ENCODE results near the gene SLC9A9.

Gene SLC9A9

DNA sequence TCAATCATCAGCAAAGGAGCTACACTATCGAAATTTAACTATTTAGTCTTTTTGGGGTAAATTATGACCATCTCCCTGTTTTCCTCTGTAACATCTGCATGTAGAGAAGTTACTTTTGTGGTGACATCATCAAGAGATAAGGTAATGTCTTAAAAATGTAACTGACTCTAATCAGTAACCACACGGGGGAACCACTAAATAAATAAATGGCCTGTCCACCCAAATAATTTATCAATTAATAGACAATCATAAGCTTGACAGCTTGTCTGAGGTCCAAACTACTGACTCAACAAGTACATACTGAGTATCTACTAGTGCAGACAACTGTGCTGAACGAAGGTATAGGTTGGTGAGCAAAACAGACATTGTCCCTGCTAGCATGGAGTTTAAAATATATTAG lies 219.3 kb downstream of the SLC9A9 start:
- TF ChIP-seq POLR2A (IDR thresholded peaks at IDR 0.05; ENCODE audit: extremely low read depth, insufficient read length) (no peak), MYC (IDR thresholded peaks at IDR 0.05; ENCODE audit: low read depth, low read length) (no peak)
- DNase-seq (ENCODE audit: low read depth) = no peak
- H3K4me3 ChIP-seq (ENCODE audit: low read depth, low read length) = no peak overlapping the region

DNA sequence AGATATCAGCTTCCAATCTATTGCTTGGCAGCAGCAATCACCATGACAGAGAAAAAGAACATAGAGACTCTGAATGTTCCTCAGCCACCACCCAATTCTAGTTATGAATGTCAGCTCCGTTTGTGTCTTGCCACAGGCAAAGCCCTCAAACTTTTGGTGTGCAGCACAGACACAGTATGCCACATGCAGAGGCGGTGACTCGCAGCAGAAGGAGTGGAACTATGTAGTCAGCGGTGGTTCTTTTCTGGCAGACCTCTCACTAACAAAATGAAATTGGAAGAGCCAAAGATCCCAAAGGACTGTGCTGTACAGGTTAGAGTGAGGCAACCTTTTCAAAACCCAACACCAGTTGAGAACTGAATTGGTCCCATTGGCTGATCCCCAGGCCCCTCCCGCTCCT lies 220.9 kb downstream of the SLC9A9 start:
- no peak for DNase-seq (ENCODE audit: low read depth)
- TF ChIP-seq MYC (IDR thresholded peaks at IDR 0.05; ENCODE audit: low read depth, low read length) = no peak
- no peak for TF ChIP-seq POLR2A (IDR thresholded peaks at IDR 0.05; ENCODE audit: extremely low read depth, insufficient read length)
- TF ChIP-seq, protein P1, sequence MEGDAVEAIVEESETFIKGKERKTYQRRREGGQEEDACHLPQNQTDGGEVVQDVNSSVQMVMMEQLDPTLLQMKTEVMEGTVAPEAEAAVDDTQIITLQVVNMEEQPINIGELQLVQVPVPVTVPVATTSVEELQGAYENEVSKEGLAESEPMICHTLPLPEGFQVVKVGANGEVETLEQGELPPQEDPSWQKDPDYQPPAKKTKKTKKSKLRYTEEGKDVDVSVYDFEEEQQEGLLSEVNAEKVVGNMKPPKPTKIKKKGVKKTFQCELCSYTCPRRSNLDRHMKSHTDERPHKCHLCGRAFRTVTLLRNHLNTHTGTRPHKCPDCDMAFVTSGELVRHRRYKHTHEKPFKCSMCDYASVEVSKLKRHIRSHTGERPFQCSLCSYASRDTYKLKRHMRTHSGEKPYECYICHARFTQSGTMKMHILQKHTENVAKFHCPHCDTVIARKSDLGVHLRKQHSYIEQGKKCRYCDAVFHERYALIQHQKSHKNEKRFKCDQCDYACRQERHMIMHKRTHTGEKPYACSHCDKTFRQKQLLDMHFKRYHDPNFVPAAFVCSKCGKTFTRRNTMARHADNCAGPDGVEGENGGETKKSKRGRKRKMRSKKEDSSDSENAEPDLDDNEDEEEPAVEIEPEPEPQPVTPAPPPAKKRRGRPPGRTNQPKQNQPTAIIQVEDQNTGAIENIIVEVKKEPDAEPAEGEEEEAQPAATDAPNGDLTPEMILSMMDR (IDR thresholded peaks at IDR 0.05; ENCODE audit: low read depth, low read length) = no peak
- TF ChIP-seq, protein P2, sequence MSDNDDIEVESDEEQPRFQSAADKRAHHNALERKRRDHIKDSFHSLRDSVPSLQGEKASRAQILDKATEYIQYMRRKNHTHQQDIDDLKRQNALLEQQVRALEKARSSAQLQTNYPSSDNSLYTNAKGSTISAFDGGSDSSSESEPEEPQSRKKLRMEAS (IDR thresholded peaks at IDR 0.05; ENCODE audit: low read depth, low read length) = no peak

DNA sequence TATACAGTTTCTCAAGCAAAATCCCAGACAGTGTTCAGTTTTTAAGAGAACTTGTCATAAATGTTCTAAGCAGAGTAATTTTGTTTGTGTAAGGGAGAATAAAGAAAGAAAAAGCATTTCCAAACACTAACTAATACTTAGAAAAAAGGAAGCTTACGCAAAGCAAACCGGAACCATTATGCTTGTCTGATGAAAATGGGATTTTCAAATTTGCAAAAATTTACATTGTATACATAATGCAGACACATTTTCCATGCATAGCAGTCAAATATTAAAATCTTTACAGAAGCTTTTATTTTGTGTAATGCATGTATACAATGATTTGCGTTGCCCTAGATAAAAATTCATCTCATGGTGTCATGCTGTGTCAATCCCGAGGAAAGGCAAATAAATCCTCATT lies 229.0 kb downstream of the SLC9A9 start:
- H3K4me3 ChIP-seq (ENCODE audit: low read depth, low read length) = no peak overlapping the region
- DNase-seq (ENCODE audit: low read depth) = no peak
- TF ChIP-seq MYC (IDR thresholded peaks at IDR 0.05; ENCODE audit: low read depth, low read length) (no peak), POLR2A (IDR thresholded peaks at IDR 0.05; ENCODE audit: extremely low read depth, insufficient read length) (no peak)
- TF ChIP-seq, protein P1 (IDR thresholded peaks at IDR 0.05; ENCODE audit: low read depth, low read length) = no peak

More for the DNA sequence above, 220.9 kb downstream of the SLC9A9 start:
- H3K4me3 ChIP-seq (ENCODE audit: low read depth, low read length) = no peak overlapping the region

DNA sequence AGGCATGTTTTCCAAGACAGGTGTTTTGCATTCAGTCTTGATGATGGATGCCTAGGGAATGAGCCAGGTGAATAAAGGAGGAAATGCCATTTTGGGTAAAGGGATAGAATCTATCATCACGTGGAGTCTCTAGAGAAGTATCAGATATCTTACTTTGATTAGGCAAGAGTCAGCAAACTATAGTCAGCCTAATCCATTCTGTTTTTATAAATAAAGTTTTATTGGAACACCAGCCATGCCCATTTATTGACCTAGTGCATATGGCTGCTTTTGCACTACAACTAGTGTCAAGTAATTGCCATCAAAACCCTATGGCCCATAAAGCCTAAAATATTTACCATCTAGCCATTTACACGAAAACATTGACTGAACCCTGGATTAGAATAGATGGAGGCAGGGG lies 231.2 kb downstream of the SLC9A9 start:
- DNase-seq (ENCODE audit: low read depth) = no peak
- H3K4me3 ChIP-seq (ENCODE audit: low read depth, low read length) = no peak overlapping the region
- TF ChIP-seq POLR2A (IDR thresholded peaks at IDR 0.05; ENCODE audit: extremely low read depth, insufficient read length) (no peak), MYC (IDR thresholded peaks at IDR 0.05; ENCODE audit: low read depth, low read length) (no peak)
- TF ChIP-seq, protein P1 (IDR thresholded peaks at IDR 0.05; ENCODE audit: low read depth, low read length) = no peak
- TF ChIP-seq, protein P2 (IDR thresholded peaks at IDR 0.05; ENCODE audit: low read depth, low read length) = no peak

DNA sequence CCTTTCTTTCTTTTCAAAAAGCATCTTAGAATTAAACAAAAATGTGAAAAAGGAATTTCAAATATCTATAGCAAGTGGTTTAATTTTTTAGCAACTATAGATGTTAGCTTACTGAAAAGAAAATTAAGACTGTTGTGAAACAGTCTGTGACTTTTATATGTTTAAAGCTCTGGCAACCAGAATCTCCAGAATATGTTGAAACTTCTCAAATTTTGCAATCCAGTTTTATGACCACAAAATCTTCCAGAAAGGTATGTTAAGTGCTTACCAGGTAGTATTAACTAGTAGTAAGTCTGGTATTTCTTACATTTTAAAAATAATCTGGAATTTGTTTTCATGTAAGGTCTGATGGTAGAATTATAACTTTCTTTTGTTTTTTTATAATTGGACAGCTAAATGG lies 235.0 kb downstream of the SLC9A9 start:
- TF ChIP-seq, protein P2 (IDR thresholded peaks at IDR 0.05; ENCODE audit: low read depth, low read length) = no peak
- no peak for TF ChIP-seq MYC (IDR thresholded peaks at IDR 0.05; ENCODE audit: low read depth, low read length)
- TF ChIP-seq, protein P1 (IDR thresholded peaks at IDR 0.05; ENCODE audit: low read depth, low read length) = no peak
- no peak for TF ChIP-seq POLR2A (IDR thresholded peaks at IDR 0.05; ENCODE audit: extremely low read depth, insufficient read length)
- no peak for DNase-seq (ENCODE audit: low read depth)
- no peak overlapping the region for H3K4me3 ChIP-seq (ENCODE audit: low read depth, low read length)

DNA sequence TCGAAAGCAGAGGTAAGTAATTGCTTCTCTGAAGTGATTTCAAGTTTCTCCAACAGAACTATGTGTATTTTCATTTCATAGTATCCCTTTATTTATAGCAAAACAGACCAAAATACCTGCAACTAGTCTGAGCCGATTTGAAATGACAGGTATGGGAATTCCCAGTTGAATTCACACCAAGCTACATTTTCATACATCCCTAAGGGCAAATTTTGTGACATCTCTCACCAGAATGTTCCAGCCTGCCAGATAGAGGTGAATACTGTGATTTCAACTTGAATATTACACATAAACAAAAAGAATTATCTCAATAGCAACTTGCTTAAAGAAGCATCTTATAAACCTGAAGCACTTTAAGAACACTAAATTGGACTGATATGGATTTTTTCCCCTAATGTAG lies 235.7 kb downstream of the SLC9A9 start:
- DNase-seq (ENCODE audit: low read depth) = no peak
- TF ChIP-seq, protein P1 (IDR thresholded peaks at IDR 0.05; ENCODE audit: low read depth, low read length) = no peak
- TF ChIP-seq MYC (IDR thresholded peaks at IDR 0.05; ENCODE audit: low read depth, low read length) = no peak
- TF ChIP-seq, protein P2 (IDR thresholded peaks at IDR 0.05; ENCODE audit: low read depth, low read length) = no peak
- no peak for TF ChIP-seq POLR2A (IDR thresholded peaks at IDR 0.05; ENCODE audit: extremely low read depth, insufficient read length)
- no peak overlapping the region for H3K4me3 ChIP-seq (ENCODE audit: low read depth, low read length)

Data from NB4 (cell line).